Suprapubic skin (tissue), 4 donors: ENCODE results near the gene LASP1. TPM values are rescaled to one million over a fixed set of nuclear protein-coding genes. Genes with fewer than 3 reads are reported as not detected.

Experiments used
- DNase-seq, 2 donors: peaks; one replicate each; pipeline ENCODE4 v3.0.0-alpha.2; 2019; ENCODE audit warnings: low spot score in 2 of 2
- H3K27ac ChIP-seq: fragments of 200-600 bp; sonication (generic); one replicate; pipeline ENCODE4 v1.5.1; 2019
- H3K27me3 ChIP-seq: fragments of 200-600 bp; sonication (generic); one replicate; pipeline ENCODE4 v1.5.1; 2019
- H3K36me3 ChIP-seq: fragments of 200-600 bp; sonication (generic); one replicate; pipeline ENCODE4 v1.5.1; 2019
- H3K4me1 ChIP-seq: fragments of 200-600 bp; sonication (generic); one replicate; pipeline ENCODE4 v1.5.1; 2019
- H3K4me3 ChIP-seq: fragments of 200-600 bp; sonication (generic); one replicate; pipeline ENCODE4 v1.5.1; 2019; ENCODE audit warnings: mild to moderate bottlenecking
- H3K9me3 ChIP-seq: fragments of 200-600 bp; sonication (generic); one replicate; pipeline ENCODE4 v1.5.1; 2019
- EP300 ChIP-seq: sonication (generic); formaldehyde crosslinking; IDR thresholded peaks from one replicate; pipeline ENCODE4 v1.6.1; 2017; ENCODE audit warnings: antibody characterized with exemption
- POLR2A ChIP-seq, 2 donors: fragments of 450-650 bp; IDR thresholded peaks; one replicate each; pipeline ENCODE4 v1.6.1; 2017; ENCODE audit warnings: antibody characterized with exemption in 2 of 2, mild to moderate bottlenecking in 2 of 2, moderate library complexity in 2 of 2
- POLR2AphosphoS5 ChIP-seq, 3 donors: sonication (generic); formaldehyde crosslinking; IDR thresholded peaks; one replicate each; pipeline ENCODE4 v1.6.1; 2017; ENCODE audit warnings: antibody characterized with exemption in 3 of 3
- WGBS: methylation state at CpG from one replicate; pipeline ENCODE4 v1.1.5; 2018; 5-methylcytosine and 5-hydroxymethylcytosine counted together
- total RNA-seq, 4 donors: library from RNA; depleted of rRNA; stranded (reverse); fragments of >200 nt; gene quantifications; one replicate each; pipeline ENCODE4 v1.1.0, GENCODE V29; 2016
- TF ChIP-seq, protein P1 (sequence below), 2 donors: fragments of 200-600 bp in 1 of 2; fragments of 450-650 bp in 1 of 2; sonication (generic) in 1 of 2; IDR thresholded peaks; one replicate each; pipeline ENCODE4 v1.5.1; 2016 to 2019; ENCODE audit warnings: antibody characterized with exemption in 2 of 2, mild to moderate bottlenecking in 1 of 2, moderate library complexity in 1 of 2

The LASP1 gene
- total RNA-seq, 4 donors from 2014 or later = 83.1 to 124 (median 99.6) TPM

DNA sequence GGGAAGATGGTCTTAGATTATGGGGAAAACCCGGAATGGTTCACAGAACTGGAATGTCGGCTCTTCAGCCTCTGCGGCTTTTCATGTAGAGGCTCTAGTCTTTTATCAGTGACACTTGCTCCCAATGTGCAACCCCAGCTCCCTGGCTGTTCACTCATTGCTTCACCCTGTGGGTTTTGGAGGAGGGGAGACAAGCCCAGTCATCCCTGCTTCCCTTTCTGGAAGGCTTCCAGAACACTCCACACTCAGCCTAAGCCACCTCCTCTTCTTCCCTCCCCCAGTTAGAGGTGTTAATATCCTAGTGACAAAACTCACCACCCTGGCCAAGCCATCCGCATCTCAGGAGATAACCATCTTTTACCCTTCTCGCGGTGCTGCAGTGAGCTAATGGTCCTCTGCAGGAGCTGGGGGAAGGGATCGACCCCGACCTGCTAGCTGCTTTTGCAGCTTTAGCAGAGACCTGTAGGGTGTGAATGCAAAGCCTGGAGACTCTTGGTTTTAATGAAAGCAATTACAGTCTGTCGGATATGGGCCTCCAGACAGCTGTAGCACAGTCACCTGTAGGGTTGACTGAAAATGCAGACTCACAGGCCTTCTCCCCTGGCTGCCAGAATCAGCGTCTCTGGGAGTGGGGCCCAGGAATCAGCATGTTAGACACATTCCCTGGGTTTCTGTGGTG is 31.3 kb downstream of the LASP1 start:
- TF ChIP-seq, protein P1, sequence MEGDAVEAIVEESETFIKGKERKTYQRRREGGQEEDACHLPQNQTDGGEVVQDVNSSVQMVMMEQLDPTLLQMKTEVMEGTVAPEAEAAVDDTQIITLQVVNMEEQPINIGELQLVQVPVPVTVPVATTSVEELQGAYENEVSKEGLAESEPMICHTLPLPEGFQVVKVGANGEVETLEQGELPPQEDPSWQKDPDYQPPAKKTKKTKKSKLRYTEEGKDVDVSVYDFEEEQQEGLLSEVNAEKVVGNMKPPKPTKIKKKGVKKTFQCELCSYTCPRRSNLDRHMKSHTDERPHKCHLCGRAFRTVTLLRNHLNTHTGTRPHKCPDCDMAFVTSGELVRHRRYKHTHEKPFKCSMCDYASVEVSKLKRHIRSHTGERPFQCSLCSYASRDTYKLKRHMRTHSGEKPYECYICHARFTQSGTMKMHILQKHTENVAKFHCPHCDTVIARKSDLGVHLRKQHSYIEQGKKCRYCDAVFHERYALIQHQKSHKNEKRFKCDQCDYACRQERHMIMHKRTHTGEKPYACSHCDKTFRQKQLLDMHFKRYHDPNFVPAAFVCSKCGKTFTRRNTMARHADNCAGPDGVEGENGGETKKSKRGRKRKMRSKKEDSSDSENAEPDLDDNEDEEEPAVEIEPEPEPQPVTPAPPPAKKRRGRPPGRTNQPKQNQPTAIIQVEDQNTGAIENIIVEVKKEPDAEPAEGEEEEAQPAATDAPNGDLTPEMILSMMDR (IDR thresholded peaks at IDR 0.05) = no peak
- no peak for TF ChIP-seq POLR2AphosphoS5 (IDR thresholded peaks at IDR 0.05)
- no peak for TF ChIP-seq POLR2A (IDR thresholded peaks at IDR 0.05)
- no peak for TF ChIP-seq EP300
- DNase-seq = no peak
- peaks cover 27% of the 10 kb centered on the region for H3K36me3 ChIP-seq
- H3K4me3 ChIP-seq = no peak overlapping the region
- whole genome bisulfite sequencing = 31% methylated on average over 10 of the region's 10 CpGs
- peaks cover 68% of the 10 kb centered on the region for H3K4me1 ChIP-seq
- H3K27ac ChIP-seq = peak overlapping the region; percentile 68
- H3K9me3 ChIP-seq = no peaks in the 10 kb centered on the region
- H3K27me3 ChIP-seq = no peaks in the 10 kb centered on the region

DNA sequence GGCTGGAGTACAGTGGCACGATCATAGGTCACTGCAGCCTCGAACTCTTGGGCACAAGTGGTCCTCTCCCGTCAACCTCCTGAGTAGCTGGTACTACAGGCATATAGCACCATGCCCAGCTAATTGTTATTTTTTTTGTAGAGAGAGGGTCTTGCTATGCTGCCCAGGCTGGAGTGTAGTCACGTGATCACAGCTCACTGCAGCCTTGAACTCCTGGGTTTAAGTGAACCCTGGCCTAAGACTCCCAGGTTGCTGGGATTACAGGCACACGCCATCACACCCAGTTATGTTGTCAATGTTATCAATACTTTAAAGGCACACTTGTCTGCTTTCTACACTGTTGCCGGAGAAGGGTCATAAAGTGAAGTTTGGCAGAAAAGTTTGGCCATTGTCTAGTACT is 33.5 kb downstream of the LASP1 start:
- Histone ChIP-seq H3K4me3 (no peak overlapping the region), H3K4me1 (peaks cover 65% of the 10 kb centered on the region), H3K27ac (no peak overlapping the region), H3K27me3 (no peaks in the 10 kb centered on the region), H3K36me3 (peaks cover 24% of the 10 kb centered on the region), H3K9me3 (no peaks in the 10 kb centered on the region)
- no peak for TF ChIP-seq EP300
- no peak for TF ChIP-seq POLR2AphosphoS5 (IDR thresholded peaks at IDR 0.05)
- no peak for TF ChIP-seq POLR2A (IDR thresholded peaks at IDR 0.05)
- WGBS = 80% methylated on average over 6 of the region's 6 CpGs
- no peak for DNase-seq

DNA sequence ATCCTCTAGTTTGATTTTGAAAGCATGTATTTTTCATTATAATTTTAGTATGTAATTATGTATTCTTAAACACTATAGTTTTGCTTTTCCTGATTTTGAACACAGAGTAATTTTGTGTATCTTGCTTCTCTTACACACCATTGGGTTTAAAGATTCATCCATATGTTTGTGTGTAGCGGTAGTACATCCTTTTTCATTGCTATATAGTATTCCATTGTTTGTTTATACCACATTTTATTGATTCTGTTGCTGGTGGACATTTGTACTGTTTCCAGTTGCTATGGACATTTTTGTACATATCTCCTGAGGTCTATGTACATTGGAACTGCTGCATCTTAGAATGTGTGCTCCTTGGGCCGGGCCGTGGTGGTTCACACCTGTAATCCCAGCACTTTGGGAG is 35.0 kb downstream of the LASP1 start:
- Histone ChIP-seq H3K4me1 (peaks cover 66% of the 10 kb centered on the region), H3K27me3 (no peaks in the 10 kb centered on the region), H3K4me3 (no peak overlapping the region), H3K27ac (no peak overlapping the region), H3K9me3 (no peaks in the 10 kb centered on the region), H3K36me3 (peaks cover 14% of the 10 kb centered on the region)
- no peak for DNase-seq
- TF ChIP-seq, protein P1 (IDR thresholded peaks at IDR 0.05) = no peak
- over 99% methylated on average over 3 of the region's 3 CpGs for WGBS

DNA sequence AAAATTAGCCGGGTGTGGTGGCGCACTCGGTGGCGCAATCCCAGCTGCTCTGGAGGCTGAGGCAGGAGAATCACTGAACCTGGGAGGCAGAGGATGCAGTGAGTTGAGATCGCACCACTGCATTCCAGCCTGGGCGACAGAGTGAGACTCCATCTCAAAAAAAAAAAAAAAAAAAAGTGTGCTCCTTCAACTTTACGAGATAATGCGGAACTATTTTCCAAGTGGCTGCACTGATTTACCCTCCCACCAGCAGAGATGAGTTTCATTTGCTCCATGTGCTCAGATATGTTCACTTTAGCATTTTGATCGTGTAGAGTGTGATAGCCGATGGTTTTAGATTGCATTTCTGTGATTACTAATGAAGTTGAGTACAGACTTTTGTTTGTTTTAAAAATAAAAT is 35.5 kb downstream of the LASP1 start:
- no peaks in the 10 kb centered on the region for H3K9me3 ChIP-seq
- no peak overlapping the region for H3K4me3 ChIP-seq
- H3K27ac ChIP-seq = no peak overlapping the region
- H3K27me3 ChIP-seq = no peaks in the 10 kb centered on the region
- peaks cover 14% of the 10 kb centered on the region for H3K36me3 ChIP-seq
- no peak for DNase-seq
- H3K4me1 ChIP-seq = peaks cover 63% of the 10 kb centered on the region
- TF ChIP-seq EP300 (no peak), POLR2A (IDR thresholded peaks at IDR 0.05) (no peak), POLR2AphosphoS5 (IDR thresholded peaks at IDR 0.05) (no peak)
- TF ChIP-seq, protein P1 (IDR thresholded peaks at IDR 0.05) = no peak
- WGBS = 91% methylated on average over 10 of the region's 10 CpGs

DNA sequence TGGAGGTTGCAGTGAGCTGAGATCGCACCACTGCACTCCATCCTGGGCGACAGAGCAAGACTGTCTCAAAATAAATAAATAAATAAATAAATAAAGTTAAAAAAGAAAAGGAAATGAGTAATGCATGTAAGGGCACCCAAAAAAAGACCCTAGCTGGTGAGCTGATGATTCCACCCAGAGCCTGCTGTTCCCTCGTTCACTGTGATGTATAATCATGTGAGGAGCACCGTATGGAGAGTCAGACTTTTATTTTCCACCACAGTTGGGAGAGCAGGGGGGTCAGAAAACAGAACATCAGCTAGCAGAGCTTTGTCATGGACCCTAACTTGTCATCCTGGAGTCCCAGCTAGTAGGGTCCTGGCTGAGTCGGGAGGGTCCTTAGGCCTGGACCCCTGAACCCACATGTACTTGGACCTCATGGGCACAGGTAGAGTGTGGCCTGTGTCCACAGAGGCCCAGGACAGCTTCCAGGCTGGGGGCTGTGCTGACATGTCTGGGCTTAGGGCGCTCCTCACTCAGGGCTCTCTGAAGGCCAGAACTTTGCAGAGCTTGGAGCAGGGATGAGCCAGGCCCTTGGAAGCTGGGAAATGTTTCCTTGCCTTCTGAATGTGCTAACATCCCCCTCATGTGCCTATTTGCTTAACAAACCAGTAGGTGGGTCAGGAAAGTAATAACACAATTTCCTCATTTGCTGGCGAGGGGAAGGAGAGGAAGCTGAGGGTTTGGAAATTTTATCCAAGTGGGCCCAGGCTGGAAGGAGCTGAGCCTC is 36.8 kb downstream of the LASP1 start:
- TF ChIP-seq, protein P1 (IDR thresholded peaks at IDR 0.05) = no peak
- TF ChIP-seq EP300 (no peak), POLR2AphosphoS5 (IDR thresholded peaks at IDR 0.05) (no peak), POLR2A (IDR thresholded peaks at IDR 0.05) (no peak)
- Histone ChIP-seq H3K4me1 (peaks cover 58% of the 10 kb centered on the region), H3K4me3 (no peak overlapping the region), H3K36me3 (peaks cover 25% of the 10 kb centered on the region), H3K9me3 (no peaks in the 10 kb centered on the region), H3K27ac (no peak overlapping the region), H3K27me3 (no peaks in the 10 kb centered on the region)
- 74% methylated on average over 7 of the region's 7 CpGs for WGBS
- no peak for DNase-seq
